Gastrocnemius medialis (tissue), 4 donors: ENCODE results near the gene BBOX1. TPM values are rescaled to one million over a fixed set of nuclear protein-coding genes. Genes with fewer than 3 reads are reported as not detected.

Source experiments
- ATAC-seq, 2 donors: fragments of 150-250 bp; one replicate each; pipeline ENCODE4 v1.9.1; 2016
- DNase-seq, 2 donors: peaks; one replicate each; pipeline ENCODE4 v3.0.0-alpha.2; 2019
- H3K27ac ChIP-seq, 4 donors: fragments of 200-600 bp; sonication (generic); 1 replicate in 1 of 4; 2 replicates in 3 of 4; pipeline ENCODE4 v1.5.1; 2016 to 2018; ENCODE audit warnings: mild to moderate bottlenecking in 2 of 4, moderate library complexity in 1 of 4
- H3K27me3 ChIP-seq, 3 donors: fragments of 200-600 bp; sonication (generic) in 2 of 3; 1 replicate in 1 of 3; 2 replicates in 2 of 3; pipeline versions ENCODE4 v1.5.1 to v1.6.0; 2016 to 2019; ENCODE audit warnings: mild to moderate bottlenecking in 1 of 3, moderate library complexity in 1 of 3
- H3K36me3 ChIP-seq, 2 donors: fragments of 200-600 bp; sonication (generic) in 1 of 2; one replicate each; pipeline ENCODE4 v1.5.1; 2017 to 2018
- H3K4me1 ChIP-seq, 2 donors: fragments of 200-600 bp; sonication (generic) in 1 of 2; one replicate each; pipeline ENCODE4 v1.5.1; 2016 to 2017; ENCODE audit warnings: mild to moderate bottlenecking in 2 of 2
- H3K4me3 ChIP-seq, 4 donors: fragments of 200-600 bp; sonication (generic) in 3 of 4; 1 replicate in 1 of 4; 2 replicates in 3 of 4; pipeline ENCODE4 v1.5.1; 2016 to 2019; ENCODE audit warnings: mild to moderate bottlenecking in 2 of 4
- H3K9me3 ChIP-seq, 3 donors: fragments of 200-600 bp; sonication (generic) in 2 of 3; 1 replicate in 1 of 3; 2 replicates in 2 of 3; pipeline ENCODE4 v1.5.1; 2016 to 2019
- CTCF ChIP-seq, 5 experiments: fragments of 450-650 bp in 3 of 5; fragments of 200-600 bp in 2 of 5; sonication (generic) in 2 of 5; IDR thresholded peaks in 4 of 5; conservative IDR thresholded peaks in 1 of 5; 1 replicate in 4 of 5; 2 replicates in 1 of 5; pipeline ENCODE4 v1.5.1; 2016 to 2019; ENCODE audit warnings: antibody characterized with exemption in 5 of 5, mild to moderate bottlenecking in 3 of 5, moderate library complexity in 3 of 5
- POLR2A ChIP-seq, 2 donors: fragments of 450-650 bp; IDR thresholded peaks; one replicate each; pipeline ENCODE4 v1.6.1; 2017; ENCODE audit warnings: antibody characterized with exemption in 2 of 2, mild to moderate bottlenecking in 2 of 2, moderate library complexity in 2 of 2
- in situ Hi-C, 4 donors: fragments of 200-750 bp; cut with MboI; loops; one replicate each; pipeline versions ENCODE4 v1.15.0 to v1.8.0; 2017; ENCODE audit warnings: low sequenced_read_pairs in 4 of 4
- intact Hi-C: fragments of 100-400 bp; cut with DNase I; formaldehyde crosslinking; loops from one replicate; pipeline ENCODE4 v1.15.1; 2023; ENCODE audit warnings: low total_unique reads
- total RNA-seq, 4 donors: library from RNA; depleted of rRNA; stranded (reverse); fragments of >200 nt; gene quantifications; one replicate each; pipeline versions ENCODE4 v1.1.0 to v1.2.3, GENCODE V29; 2016

BBOX1 gene
- total RNA-seq, 4 donors from 2014 or later = 0.25 to 10.2 (median 0.65) TPM; not detected in 1

GRCh38 chr11:27150098-27150497 lies 109.5 kb downstream of the BBOX1 start:
- in situ Hi-C loops = loop anchor here in 3 of 4 donors (25.0 kb wide), 2 partner anchors 413 to 863 kb away; no protein-coding TSS in a partner anchor
- Histone ChIP-seq H3K4me1 (no peaks in the 10 kb centered on the region), H3K9me3 (no peaks in the 10 kb centered on the region), H3K36me3 (no peaks in the 10 kb centered on the region), H3K4me3 (no peak overlapping the region), H3K27ac (no peak overlapping the region), H3K27me3 (no peaks in the 10 kb centered on the region)
- no peak for ATAC-seq
- intact Hi-C loops = no loop called here
- no peak for DNase-seq
- TF ChIP-seq POLR2A (IDR thresholded peaks at IDR 0.05) (no peak), CTCF (IDR thresholded peaks at IDR 0.05 in 4 of 5, conservative IDR thresholded peaks at IDR 0.05 in 1 of 5) (no peak)

- no peak for ATAC-seq
- Histone ChIP-seq H3K9me3 (no peaks in the 10 kb centered on the region), H3K27ac (no peak overlapping the region), H3K4me1 (no peaks in the 10 kb centered on the region), H3K36me3 (no peaks in the 10 kb centered on the region), H3K27me3 (no peaks in the 10 kb centered on the region), H3K4me3 (no peak overlapping the region)
- DNase-seq = no peak
- in situ Hi-C loops = loop anchor here in 3 of 4 donors (25.0 kb wide), 2 partner anchors 416 to 866 kb away; no protein-coding TSS in a partner anchor
- no peak for TF ChIP-seq POLR2A (IDR thresholded peaks at IDR 0.05)
- no peak for TF ChIP-seq CTCF (IDR thresholded peaks at IDR 0.05 in 4 of 5, conservative IDR thresholded peaks at IDR 0.05 in 1 of 5)
- intact Hi-C loops = no loop called here
These were observed 112.5 kb downstream of the BBOX1 start for GRCh38 chr11:27153136-27153535.

- TF ChIP-seq CTCF (IDR thresholded peaks at IDR 0.05 in 4 of 5, conservative IDR thresholded peaks at IDR 0.05 in 1 of 5) (peak; percentile 67 to 77 (median 76)), POLR2A (IDR thresholded peaks at IDR 0.05) (no peak)
- in situ Hi-C loops (loop anchor here in 3 of 4 donors (25.0 kb wide), 2 partner anchors 421 to 871 kb away; no protein-coding TSS in a partner anchor), intact Hi-C loops (loop anchor here (1.0 to 2.0 kb wide), 2 partner anchors 404 to 862 kb away; no protein-coding TSS in a partner anchor)
- ATAC-seq (peak; percentile 86 to 94), DNase-seq (peak; percentile 12 to 23)
- Histone ChIP-seq H3K9me3 (no peaks in the 10 kb centered on the region), H3K4me3 (no peak overlapping the region), H3K4me1 (no peaks in the 10 kb centered on the region), H3K36me3 (no peaks in the 10 kb centered on the region), H3K27ac (no peak overlapping the region), H3K27me3 (no peaks in the 10 kb centered on the region)
These were observed 118.1 kb downstream of the BBOX1 start for GRCh38 chr11:27158456-27159334.

GRCh38 chr11:27159335-27159679 lies 118.7 kb downstream of the BBOX1 start:
- in situ Hi-C loops = loop anchor here in 3 of 4 donors (25.0 kb wide), 2 partner anchors 422 to 872 kb away; no protein-coding TSS in a partner anchor

More at GRCh38 chr11:27159335-27159679, 118.7 kb downstream of the BBOX1 start:
- intact Hi-C loops = loop anchor here (2.0 kb wide), 1 partner anchor 863 kb away; no protein-coding TSS in a partner anchor
- ATAC-seq = no peak
- Histone ChIP-seq H3K27ac (no peak overlapping the region), H3K4me3 (no peak overlapping the region), H3K4me1 (no peaks in the 10 kb centered on the region), H3K27me3 (no peaks in the 10 kb centered on the region), H3K36me3 (no peaks in the 10 kb centered on the region), H3K9me3 (no peaks in the 10 kb centered on the region)
- no peak for TF ChIP-seq CTCF (IDR thresholded peaks at IDR 0.05 in 4 of 5, conservative IDR thresholded peaks at IDR 0.05 in 1 of 5)
- no peak for TF ChIP-seq POLR2A (IDR thresholded peaks at IDR 0.05)
- no peak for DNase-seq
